Duodenal mucosa (tissue), 2 donors: ENCODE results near the gene MARVELD3.
"Not testable (repeated sequence)": the region's sequence is repeated elsewhere in the genome, so short reads cannot be mapped to it uniquely, and the experiment has no call there.

ENCODE experiments used
- H3K27ac ChIP-seq: one replicate; pipeline ENCODE4 v1.7.0; 2013; ENCODE audit warnings: low read depth, low read length
- H3K27me3 ChIP-seq, 2 donors: one replicate each; pipeline ENCODE4 v1.7.0; 2013; ENCODE audit warnings: low read length in 2 of 2, control low read depth in 1 of 2; ENCODE audit not compliant: insufficient read depth in 2 of 2, control insufficient read depth in 1 of 2
- H3K36me3 ChIP-seq, 2 donors: one replicate each; pipeline ENCODE4 v1.7.0; 2013; ENCODE audit warnings: low read length in 2 of 2, control low read depth in 1 of 2; ENCODE audit not compliant: insufficient read depth in 2 of 2, control insufficient read depth in 1 of 2
- H3K4me1 ChIP-seq, 2 donors: one replicate each; pipeline ENCODE4 v1.7.0; 2013; ENCODE audit warnings: low read length in 2 of 2, control low read depth in 1 of 2; ENCODE audit not compliant: insufficient read depth in 2 of 2, control insufficient read depth in 1 of 2
- H3K4me3 ChIP-seq, 2 donors: one replicate each; pipeline ENCODE4 v1.7.0; 2013; ENCODE audit warnings: low read length in 2 of 2, low read depth in 1 of 2
- H3K9ac ChIP-seq, 2 donors: one replicate each; pipeline ENCODE4 v1.7.0; 2013; ENCODE audit warnings: low read length in 2 of 2, low read depth in 1 of 2
- H3K9me3 ChIP-seq, 2 donors: one replicate each; pipeline ENCODE4 v1.7.0; 2013; ENCODE audit warnings: low read length in 2 of 2, control low read depth in 1 of 2; ENCODE audit not compliant: control insufficient read depth in 1 of 2

The MARVELD3 gene

DNA sequence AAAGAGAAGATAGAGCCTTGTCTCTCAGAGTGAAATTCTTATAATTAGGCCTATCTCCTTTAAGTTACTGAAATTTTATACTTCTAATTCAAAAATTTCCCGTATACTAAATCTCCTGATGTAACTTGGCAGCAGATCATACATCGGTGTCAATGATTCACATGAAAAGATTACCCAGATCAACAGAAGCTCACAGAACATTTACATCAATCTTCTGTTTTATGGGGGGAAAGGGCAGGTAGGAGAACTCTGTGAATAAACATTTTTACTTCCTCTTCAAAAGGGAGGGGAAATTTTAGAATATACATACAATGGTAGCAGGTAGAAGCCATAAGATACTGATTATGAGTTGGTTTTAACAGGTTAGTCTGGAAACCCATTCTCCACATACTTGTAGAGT, 55.4 kb downstream of the MARVELD3 start:
- H3K4me1 ChIP-seq, result peaks cover 0 to 7% of the 10 kb centered on the region in 2 donors
- no peak overlapping the region for H3K9ac ChIP-seq
- H3K36me3 ChIP-seq, result peaks cover 2 to 11% of the 10 kb centered on the region in 2 donors
- H3K4me3 ChIP-seq, result no peak overlapping the region
- no peak overlapping the region for H3K27ac ChIP-seq
- H3K9me3 ChIP-seq, result no peaks in the 10 kb centered on the region
- no peaks in the 10 kb centered on the region for H3K27me3 ChIP-seq

DNA sequence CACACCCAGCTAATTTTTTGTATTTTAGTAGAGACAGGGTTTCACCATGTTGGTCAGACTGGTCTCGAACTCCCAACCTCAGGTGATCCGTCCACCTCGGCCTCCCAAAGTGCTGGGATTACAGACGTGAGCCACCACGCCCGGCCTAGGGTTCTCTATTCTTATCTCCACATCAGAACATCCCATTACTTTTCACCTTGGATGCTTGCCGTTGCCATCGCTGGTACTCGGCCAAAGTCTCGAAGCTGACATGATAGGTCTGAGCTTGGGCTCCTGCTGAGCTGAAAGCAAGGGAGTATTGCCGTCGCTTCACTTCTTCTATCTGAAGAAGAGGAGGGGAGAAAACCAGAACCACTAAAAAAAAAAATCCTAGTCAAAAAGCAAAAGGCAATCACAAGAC, 58.3 kb downstream of the MARVELD3 start:
- not testable (repeated sequence) for H3K9ac ChIP-seq, H3K36me3 ChIP-seq, H3K9me3 ChIP-seq, H3K27ac ChIP-seq, H3K4me3 ChIP-seq, H3K4me1 ChIP-seq, H3K27me3 ChIP-seq
